ENCODE data around the gene OGFRL1.
A peak's percentile ranks its signal among the peaks of the same experiment; 100 is the strongest.

The OGFRL1 gene

DNA sequence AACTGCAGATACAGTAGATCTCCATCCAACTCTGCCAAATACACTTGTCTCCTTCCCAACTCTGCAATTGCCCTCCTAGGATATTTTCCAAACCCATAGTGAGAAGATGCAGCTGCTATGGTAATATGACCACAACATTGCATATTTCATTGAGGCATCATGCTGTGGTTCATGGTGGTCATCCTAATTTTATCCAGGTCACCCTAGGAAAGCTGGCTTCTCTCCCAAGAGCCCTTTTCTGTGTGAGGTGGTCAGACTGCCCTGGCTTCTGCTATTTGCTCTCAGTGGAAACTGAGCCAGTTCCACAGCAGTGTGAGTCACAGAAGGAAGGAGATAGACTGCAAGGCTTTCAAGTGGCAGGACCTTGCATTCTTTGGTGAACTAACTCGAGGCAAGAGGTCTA is 5.5 kb downstream of the OGFRL1 start:
- TF ChIP-seq, protein P1, sequence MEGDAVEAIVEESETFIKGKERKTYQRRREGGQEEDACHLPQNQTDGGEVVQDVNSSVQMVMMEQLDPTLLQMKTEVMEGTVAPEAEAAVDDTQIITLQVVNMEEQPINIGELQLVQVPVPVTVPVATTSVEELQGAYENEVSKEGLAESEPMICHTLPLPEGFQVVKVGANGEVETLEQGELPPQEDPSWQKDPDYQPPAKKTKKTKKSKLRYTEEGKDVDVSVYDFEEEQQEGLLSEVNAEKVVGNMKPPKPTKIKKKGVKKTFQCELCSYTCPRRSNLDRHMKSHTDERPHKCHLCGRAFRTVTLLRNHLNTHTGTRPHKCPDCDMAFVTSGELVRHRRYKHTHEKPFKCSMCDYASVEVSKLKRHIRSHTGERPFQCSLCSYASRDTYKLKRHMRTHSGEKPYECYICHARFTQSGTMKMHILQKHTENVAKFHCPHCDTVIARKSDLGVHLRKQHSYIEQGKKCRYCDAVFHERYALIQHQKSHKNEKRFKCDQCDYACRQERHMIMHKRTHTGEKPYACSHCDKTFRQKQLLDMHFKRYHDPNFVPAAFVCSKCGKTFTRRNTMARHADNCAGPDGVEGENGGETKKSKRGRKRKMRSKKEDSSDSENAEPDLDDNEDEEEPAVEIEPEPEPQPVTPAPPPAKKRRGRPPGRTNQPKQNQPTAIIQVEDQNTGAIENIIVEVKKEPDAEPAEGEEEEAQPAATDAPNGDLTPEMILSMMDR (IDR thresholded peaks at IDR 0.05; ENCODE audit: low read depth, low read length, missing control alignments), result no peak
- in situ Hi-C loops (cut with HindIII; ENCODE audit: low pct_ligation_motif_present, low sequenced_read_pairs), result no loop called here
- H3K4me3 ChIP-seq (ENCODE audit: low read depth, low read length), result no peak overlapping the region
- peak overlapping the region; percentile 40 for H3K27ac ChIP-seq
- no peaks in the 10 kb centered on the region for H3K36me3 ChIP-seq (replicated peaks)
- H3K27me3 ChIP-seq (replicated peaks), result no peaks in the 10 kb centered on the region
- peak; percentile 79 for DNase-seq

DNA sequence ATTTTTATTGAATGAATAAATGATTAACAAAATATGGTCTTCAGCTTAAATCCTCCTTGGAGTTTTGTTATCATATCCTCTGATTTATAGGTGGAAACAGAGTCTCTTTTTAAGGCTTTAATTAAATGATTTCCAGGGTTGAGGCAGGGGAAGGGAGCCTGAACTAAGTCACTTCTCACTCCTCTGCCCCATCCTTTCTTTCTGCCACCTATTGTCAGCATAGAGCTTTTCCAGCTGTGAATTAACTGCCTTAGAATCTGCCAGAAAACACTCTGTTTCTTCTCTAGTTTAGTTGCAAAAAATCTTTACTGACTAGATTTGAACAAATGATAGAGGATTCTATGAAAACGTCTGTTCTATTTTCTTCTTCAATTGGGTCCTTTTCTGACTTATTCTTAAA is 9.8 kb downstream of the OGFRL1 start:
- H3K4me3 ChIP-seq (ENCODE audit: low read depth, low read length), result no peak overlapping the region
- in situ Hi-C loops (cut with HindIII; ENCODE audit: low pct_ligation_motif_present, low sequenced_read_pairs), result no loop called here
- no peak for DNase-seq
- H3K27me3 ChIP-seq (replicated peaks), result no peaks in the 10 kb centered on the region
- no peaks in the 10 kb centered on the region for H3K36me3 ChIP-seq (replicated peaks)
- no peak overlapping the region for H3K27ac ChIP-seq
- TF ChIP-seq, protein P1 (IDR thresholded peaks at IDR 0.05; ENCODE audit: low read depth, low read length, missing control alignments), result no peak

DNA sequence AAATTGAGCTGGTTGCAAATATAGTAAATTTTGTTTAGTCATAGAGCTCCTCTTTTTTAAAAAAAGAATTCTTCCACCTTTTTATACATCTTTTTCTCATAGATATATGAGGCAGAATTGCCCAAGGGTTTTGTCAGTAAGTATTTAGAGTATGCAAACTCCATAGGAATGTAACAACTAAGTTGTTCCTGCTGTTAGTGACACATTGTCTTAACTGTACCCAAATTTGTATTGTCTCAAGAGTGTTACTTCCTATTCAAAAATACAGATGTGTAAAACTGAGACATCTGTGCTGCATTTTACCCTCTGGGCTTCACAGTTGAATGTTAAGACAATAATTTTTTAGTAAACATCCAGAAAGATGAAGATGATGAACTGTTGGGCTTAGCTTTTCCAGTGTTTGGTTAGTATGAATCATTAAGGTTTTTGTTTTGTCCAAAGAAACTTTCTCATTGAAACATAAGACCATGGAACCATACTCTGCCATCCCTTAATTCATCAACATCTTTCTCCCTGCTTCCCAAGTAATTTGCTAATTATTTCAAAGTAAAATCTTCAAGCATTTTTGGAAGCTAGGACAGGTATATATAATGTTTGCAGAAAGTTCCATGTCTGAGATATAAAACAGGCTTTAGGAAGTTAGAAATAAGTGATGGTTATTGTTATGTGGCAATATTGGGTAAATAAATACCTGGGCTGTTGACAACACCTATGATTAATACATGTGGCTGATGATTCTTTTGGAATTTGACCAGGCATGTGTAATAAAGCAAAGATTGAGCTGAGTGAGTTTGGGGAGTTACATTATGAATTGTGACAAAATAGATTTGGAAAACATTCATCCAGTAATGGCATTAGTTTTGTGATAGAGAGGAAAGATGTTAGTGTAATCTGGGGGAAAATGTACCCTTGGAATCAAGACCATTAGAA is 11.2 kb downstream of the OGFRL1 start:
- H3K27ac ChIP-seq, result no peak overlapping the region

DNA sequence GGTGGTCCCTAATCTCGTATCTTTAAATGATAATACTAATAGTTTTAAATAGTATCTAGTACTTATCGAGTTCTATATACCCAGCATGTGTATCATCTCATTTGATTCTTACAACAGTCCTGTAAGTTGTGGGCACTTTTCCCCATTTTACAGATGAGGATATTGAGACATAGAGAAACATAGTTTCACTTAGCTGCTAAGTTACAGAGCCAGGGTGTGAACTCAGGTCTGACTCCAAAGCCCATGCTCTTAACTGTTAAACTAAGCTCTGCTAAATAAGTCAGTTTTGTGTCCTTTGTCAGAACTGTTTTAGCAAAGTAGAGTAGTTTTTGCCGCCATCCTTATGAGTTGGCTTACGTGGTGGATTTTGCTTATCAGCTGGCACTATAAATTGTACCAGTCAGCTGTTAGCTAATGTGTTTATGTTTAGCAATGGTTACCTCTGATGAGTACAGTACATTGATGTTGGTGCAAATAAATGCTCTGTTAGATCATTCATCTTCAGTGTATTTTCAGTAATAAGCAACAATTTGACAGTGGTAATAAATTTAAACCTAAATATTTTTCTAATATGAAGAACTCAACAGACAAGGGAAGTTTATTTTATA is 12.1 kb downstream of the OGFRL1 start:
- in situ Hi-C loops (cut with HindIII; ENCODE audit: low pct_ligation_motif_present, low sequenced_read_pairs), result no loop called here
- no peak overlapping the region for H3K4me3 ChIP-seq (ENCODE audit: low read depth, low read length)
- TF ChIP-seq, protein P1 (IDR thresholded peaks at IDR 0.05; ENCODE audit: low read depth, low read length, missing control alignments), result no peak
- DNase-seq, result no peak
- H3K27me3 ChIP-seq (replicated peaks), result no peaks in the 10 kb centered on the region
- no peaks in the 10 kb centered on the region for H3K36me3 ChIP-seq (replicated peaks)
- H3K27ac ChIP-seq, result no peak overlapping the region

More for the DNA sequence above, 11.2 kb downstream of the OGFRL1 start:
- Histone ChIP-seq H3K4me3 (ENCODE audit: low read depth, low read length) (no peak overlapping the region), H3K27me3 (replicated peaks) (no peaks in the 10 kb centered on the region), H3K36me3 (replicated peaks) (no peaks in the 10 kb centered on the region)
- TF ChIP-seq, protein P1 (IDR thresholded peaks at IDR 0.05; ENCODE audit: low read depth, low read length, missing control alignments), result no peak
- in situ Hi-C loops (cut with HindIII; ENCODE audit: low pct_ligation_motif_present, low sequenced_read_pairs), result no loop called here
- DNase-seq, result no peak

DNA sequence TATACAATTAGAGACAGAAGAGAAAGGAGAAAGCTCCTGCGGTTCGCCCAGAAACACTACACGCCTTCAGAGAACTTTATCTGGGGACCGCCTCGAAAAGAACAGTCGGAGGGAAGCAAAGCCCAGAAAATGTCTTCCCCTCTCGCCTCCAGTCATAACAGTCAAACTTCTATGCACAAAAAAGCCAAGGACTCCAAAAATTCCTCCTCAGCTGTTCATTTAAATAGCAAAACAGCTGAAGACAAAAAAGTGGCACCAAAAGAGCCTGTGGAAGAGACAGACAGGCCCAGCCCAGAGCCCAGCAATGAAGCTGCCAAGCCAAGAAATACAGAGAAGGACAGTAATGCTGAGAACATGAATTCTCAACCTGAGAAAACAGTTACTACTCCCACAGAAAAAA is 12.9 kb downstream of the OGFRL1 start:
- H3K27me3 ChIP-seq (replicated peaks), result no peaks in the 10 kb centered on the region
- no peak overlapping the region for H3K27ac ChIP-seq
- TF ChIP-seq, protein P1 (IDR thresholded peaks at IDR 0.05; ENCODE audit: low read depth, low read length, missing control alignments), result no peak
- H3K4me3 ChIP-seq (ENCODE audit: low read depth, low read length), result no peak overlapping the region
- in situ Hi-C loops (cut with HindIII; ENCODE audit: low pct_ligation_motif_present, low sequenced_read_pairs), result no loop called here
- no peaks in the 10 kb centered on the region for H3K36me3 ChIP-seq (replicated peaks)
- no peak for DNase-seq

Measured in brain microvascular endothelial cell (primary cell).